Activated CD8-positive, alpha-beta T cell treated with anti-CD3 and anti-CD28 coated beads for 36 hours (primary cell): Measurements from ENCODE around the gene ATP6V0A4. TPM values are rescaled to one million over a fixed set of nuclear protein-coding genes. Genes with fewer than 3 reads are reported as not detected.

Experiments used
- ATAC-seq: fragments of 200-7000 bp; cut with Tn5 transposase; one replicate; pipeline ENCODE4 v1.10.0; 2021; ENCODE audit warnings: mild to moderate bottlenecking, moderate library complexity
- CTCF ChIA-PET: fragments of 350-600 bp; sonication (Branson Sonifier 250); formaldehyde crosslinking; loops from one replicate; lab custom pipeline; 2021; ENCODE audit warnings: antibody characterized with exemption; lab: Charles Lee
- POLR2A ChIA-PET: fragments of 350-600 bp; sonication (Branson Sonifier 250); formaldehyde crosslinking; loops from one replicate; lab custom pipeline; 2021; ENCODE audit warnings: antibody characterized with exemption; lab: Charles Lee
- DNase-seq: peaks from one replicate; pipeline ENCODE4 v3.0.0-alpha.2; 2020
- H3K27ac Mint-ChIP-seq: one replicate; pipeline ENCODE4 v1.8.0; 2021; ENCODE audit warnings: mild to moderate bottlenecking, mixed read lengths
- H3K27me3 Mint-ChIP-seq: one replicate; pipeline ENCODE4 v1.8.0; 2021; ENCODE audit warnings: mixed read lengths
- H3K36me3 Mint-ChIP-seq: one replicate; pipeline ENCODE4 v1.8.0; 2021; ENCODE audit warnings: low read depth, mixed read lengths
- H3K4me1 Mint-ChIP-seq: one replicate; pipeline ENCODE4 v1.8.0; 2021; ENCODE audit warnings: low read depth, mixed read lengths
- H3K4me3 Mint-ChIP-seq: one replicate; pipeline ENCODE4 v1.8.0; 2021; ENCODE audit warnings: mild to moderate bottlenecking, moderate library complexity, mixed read lengths
- H3K9me3 Mint-ChIP-seq: one replicate; pipeline ENCODE4 v1.8.0; 2021; ENCODE audit warnings: mixed read lengths
- intact Hi-C: fragments of 100-400 bp; cut with micrococcal nuclease; formaldehyde crosslinking; loops from one replicate; pipeline ENCODE4 v1.10.0; 2022
- total RNA-seq, 2 experiments: library from RNA; stranded (reverse); gene quantifications; one replicate each; pipeline ENCODE4 v1.2.3, GENCODE V29; 2021
- TF ChIP-seq, protein P1 (sequence below): fragments of 200-600 bp; IDR thresholded peaks from one replicate; pipeline ENCODE4 v1.8.0; 2022; ENCODE audit warnings: antibody characterized with exemption, mild to moderate bottlenecking

ATP6V0A4 gene
- total RNA-seq, 2 experiments from 2014 or later = not detected

DNA sequence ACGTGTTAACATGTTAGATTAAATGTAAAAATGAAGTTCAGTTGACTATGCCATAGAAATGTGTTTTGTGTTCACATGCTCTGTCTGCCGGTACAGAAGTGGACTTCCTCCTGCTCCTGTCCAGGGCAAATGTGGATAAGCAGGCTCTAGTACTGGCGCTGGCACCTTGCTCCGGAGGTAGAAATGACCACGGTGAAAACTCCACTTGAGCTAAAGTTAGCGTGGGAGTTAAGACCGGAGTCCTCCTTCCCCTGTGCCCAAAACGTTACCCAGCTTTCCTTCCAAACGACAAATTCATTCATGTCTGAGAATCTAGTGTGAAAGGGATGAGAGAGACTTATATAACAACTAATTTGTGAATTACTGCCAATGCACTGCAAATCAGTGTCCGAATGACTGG lies 35.0 kb upstream of the ATP6V0A4 start:
- Mint-ChIP-seq H3K9me3 (no peaks in the 10 kb centered on the region), H3K4me3 (no peak overlapping the region)

DNA sequence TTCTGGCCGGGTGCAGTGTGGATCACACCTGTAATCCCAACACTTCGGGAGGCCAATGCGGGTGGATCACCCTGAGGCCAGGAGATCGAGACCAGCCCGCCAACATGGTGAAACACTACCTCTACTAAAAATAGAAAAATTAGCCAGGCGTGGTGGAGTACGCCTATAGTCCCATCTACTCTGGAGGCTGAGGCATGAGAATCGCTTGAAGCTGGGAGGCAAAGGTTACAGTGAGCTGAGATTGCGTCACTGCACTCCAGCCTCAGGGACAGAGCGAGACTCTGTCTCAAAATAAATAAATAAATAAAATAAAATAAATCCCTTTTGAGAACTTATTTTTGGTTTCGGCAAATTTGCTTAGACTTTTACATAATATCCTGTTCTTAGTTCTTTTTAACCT lies 31.3 kb upstream of the ATP6V0A4 start:
- H3K27ac Mint-ChIP-seq = no peak overlapping the region
- ATAC-seq (no peak), DNase-seq (no peak)
- intact Hi-C loops = no loop called here
- no peak overlapping the region for H3K4me3 Mint-ChIP-seq
- H3K9me3 Mint-ChIP-seq = no peaks in the 10 kb centered on the region
- CTCF ChIA-PET = no interaction called here
- POLR2A ChIA-PET = no interaction called here
- H3K4me1 Mint-ChIP-seq = peaks cover 7% of the 10 kb centered on the region
- H3K36me3 Mint-ChIP-seq = no peaks in the 10 kb centered on the region
- TF ChIP-seq, protein P1, sequence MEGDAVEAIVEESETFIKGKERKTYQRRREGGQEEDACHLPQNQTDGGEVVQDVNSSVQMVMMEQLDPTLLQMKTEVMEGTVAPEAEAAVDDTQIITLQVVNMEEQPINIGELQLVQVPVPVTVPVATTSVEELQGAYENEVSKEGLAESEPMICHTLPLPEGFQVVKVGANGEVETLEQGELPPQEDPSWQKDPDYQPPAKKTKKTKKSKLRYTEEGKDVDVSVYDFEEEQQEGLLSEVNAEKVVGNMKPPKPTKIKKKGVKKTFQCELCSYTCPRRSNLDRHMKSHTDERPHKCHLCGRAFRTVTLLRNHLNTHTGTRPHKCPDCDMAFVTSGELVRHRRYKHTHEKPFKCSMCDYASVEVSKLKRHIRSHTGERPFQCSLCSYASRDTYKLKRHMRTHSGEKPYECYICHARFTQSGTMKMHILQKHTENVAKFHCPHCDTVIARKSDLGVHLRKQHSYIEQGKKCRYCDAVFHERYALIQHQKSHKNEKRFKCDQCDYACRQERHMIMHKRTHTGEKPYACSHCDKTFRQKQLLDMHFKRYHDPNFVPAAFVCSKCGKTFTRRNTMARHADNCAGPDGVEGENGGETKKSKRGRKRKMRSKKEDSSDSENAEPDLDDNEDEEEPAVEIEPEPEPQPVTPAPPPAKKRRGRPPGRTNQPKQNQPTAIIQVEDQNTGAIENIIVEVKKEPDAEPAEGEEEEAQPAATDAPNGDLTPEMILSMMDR = no peak
- H3K27me3 Mint-ChIP-seq = peaks cover 6% of the 10 kb centered on the region

More for the DNA sequence above, 35.0 kb upstream of the ATP6V0A4 start:
- ChIA-PET POLR2A (no interaction called here), CTCF (interaction anchor here (1.0 kb wide), 1 partner anchor 13 kb away, joined by 3 read pairs; no protein-coding TSS in a partner anchor)
- Mint-ChIP-seq H3K4me1 (peaks cover 2% of the 10 kb centered on the region), H3K27ac (no peak overlapping the region), H3K36me3 (no peaks in the 10 kb centered on the region), H3K27me3 (no peaks in the 10 kb centered on the region)
- DNase-seq (no peak), ATAC-seq (no peak)
- intact Hi-C loops = no loop called here
- TF ChIP-seq, protein P1 = no peak

DNA sequence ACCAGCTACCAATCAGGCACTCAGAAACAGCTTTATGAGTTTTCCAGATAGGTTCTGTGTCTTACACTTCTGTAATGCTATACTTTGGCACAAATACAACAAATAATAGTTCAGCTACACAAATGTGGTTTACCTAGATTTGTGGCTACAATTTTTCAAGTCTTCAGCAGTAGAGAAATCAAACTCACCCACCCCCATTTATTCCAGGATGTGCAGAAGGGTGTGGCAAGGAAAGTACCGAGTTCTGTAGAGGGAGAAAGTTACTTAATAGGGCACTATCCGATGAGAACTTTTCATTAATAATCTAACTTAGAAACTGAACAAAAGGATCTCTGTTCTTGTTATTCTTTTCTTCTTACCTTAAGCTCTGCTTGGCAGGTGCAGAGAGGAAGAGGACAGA lies 30.3 kb upstream of the ATP6V0A4 start:
- intact Hi-C loops = no loop called here
- ChIA-PET POLR2A (no interaction called here), CTCF (no interaction called here)
- Mint-ChIP-seq H3K9me3 (no peaks in the 10 kb centered on the region), H3K36me3 (no peaks in the 10 kb centered on the region), H3K27ac (no peak overlapping the region), H3K27me3 (peaks cover 6% of the 10 kb centered on the region), H3K4me1 (peaks cover 7% of the 10 kb centered on the region), H3K4me3 (no peak overlapping the region)
- no peak for ATAC-seq
- TF ChIP-seq, protein P1 = no peak
- DNase-seq = no peak

DNA sequence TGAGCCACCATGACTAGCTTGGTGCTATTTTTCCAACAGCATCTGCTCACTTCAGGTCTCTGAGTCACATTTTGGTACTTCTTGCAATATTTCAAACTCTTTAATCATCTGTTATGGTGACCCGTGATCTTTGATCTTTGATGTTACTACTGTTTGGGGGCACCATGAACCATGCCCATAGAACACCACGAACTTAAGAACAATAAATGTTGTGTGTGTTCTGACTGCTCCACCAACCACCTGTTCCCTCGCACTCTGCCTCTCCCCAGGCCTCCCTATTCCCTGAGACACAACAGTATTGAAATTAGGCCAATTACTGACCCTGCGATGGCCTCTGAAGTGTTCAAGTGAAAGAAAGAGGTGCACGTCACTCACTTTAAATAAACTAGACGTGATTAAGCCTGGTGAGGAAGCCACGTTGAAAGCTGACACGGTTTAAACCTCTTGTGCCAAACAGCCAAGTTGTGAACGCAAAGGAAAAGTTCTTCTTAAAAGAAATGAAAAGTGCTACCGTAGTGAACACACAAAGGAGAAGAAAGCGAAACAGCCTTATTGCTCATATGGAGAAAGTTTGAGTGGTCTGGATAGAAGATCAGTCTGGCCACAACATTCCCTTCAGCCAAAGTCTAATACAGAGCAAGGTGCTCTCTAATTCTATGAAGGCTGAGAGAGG lies 27.2 kb upstream of the ATP6V0A4 start:
- Mint-ChIP-seq H3K9me3 (no peaks in the 10 kb centered on the region), H3K36me3 (no peaks in the 10 kb centered on the region), H3K4me1 (peaks cover 7% of the 10 kb centered on the region), H3K27me3 (peaks cover 6% of the 10 kb centered on the region), H3K27ac (no peak overlapping the region), H3K4me3 (no peak overlapping the region)
- intact Hi-C loops = no loop called here
- DNase-seq (no peak), ATAC-seq (no peak)
- ChIA-PET POLR2A (no interaction called here), CTCF (no interaction called here)
- TF ChIP-seq, protein P1 = no peak

DNA sequence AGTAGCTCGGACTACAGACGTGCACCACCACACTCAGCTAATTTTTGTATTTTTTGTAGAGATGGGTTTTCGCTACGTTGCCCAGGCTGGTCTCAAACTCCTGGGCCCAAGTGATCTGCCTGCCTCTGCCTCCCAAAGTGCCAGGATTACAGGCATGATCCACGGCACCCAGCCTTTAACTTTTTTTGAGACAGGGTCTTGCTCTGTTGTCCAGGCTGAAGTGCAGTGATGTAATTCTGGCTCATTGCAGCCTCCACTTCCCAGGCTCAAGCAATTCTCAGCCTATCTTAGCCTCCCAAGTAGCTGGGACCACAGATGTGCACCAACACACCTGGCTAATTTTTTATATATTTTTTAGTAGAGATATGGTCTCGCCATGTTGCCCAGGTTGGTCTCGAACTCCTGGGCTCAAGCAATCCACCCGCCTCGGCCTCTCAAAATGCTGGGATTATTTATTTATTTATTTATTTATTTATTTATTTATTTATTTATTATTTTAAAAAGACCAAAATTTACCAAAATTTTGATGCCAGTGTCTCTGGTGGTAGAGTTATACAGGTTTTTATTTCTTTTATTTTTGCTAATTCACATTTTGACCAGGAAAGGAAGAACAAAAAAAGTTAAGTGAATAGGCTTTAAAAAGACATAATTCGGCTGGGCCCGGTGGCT lies 25.0 kb upstream of the ATP6V0A4 start:
- ATAC-seq (no peak), DNase-seq (no peak)
- ChIA-PET POLR2A (no interaction called here), CTCF (interaction anchor here (0.9 kb wide), 1 partner anchor 35 kb away, joined by 3 read pairs; no protein-coding TSS in a partner anchor)
- Mint-ChIP-seq H3K27me3 (peaks cover 6% of the 10 kb centered on the region), H3K36me3 (no peaks in the 10 kb centered on the region), H3K4me3 (no peak overlapping the region), H3K9me3 (no peaks in the 10 kb centered on the region), H3K27ac (no peak overlapping the region), H3K4me1 (peaks cover 7% of the 10 kb centered on the region)
- TF ChIP-seq, protein P1 = no peak
- intact Hi-C loops = no loop called here
